Right lobe of liver (tissue), 6 donors: ENCODE results near the gene MTMR12. TPM values are rescaled to one million over a fixed set of nuclear protein-coding genes. Genes with fewer than 3 reads are reported as not detected.

Experiments used
- ATAC-seq, 4 donors: fragments of 200-7000 bp; cut with Tn5 transposase; one replicate each; pipeline ENCODE4 v1.9.1; 2020; ENCODE audit warnings: mild to moderate bottlenecking in 4 of 4, moderate library complexity in 4 of 4
- DNase-seq, 3 donors: peaks; one replicate each; pipeline ENCODE4 v3.0.0-alpha.2; 2020
- H3K27ac ChIP-seq, 3 donors: fragments of 200-600 bp; one replicate each; pipeline ENCODE4 v1.8.0; 2022
- H3K27me3 ChIP-seq, 2 donors: fragments of 200-600 bp; one replicate each; pipeline ENCODE4 v1.8.0; 2022
- H3K36me3 ChIP-seq, 4 donors: fragments of 200-600 bp; sonication (generic) in 1 of 4; one replicate each; pipeline versions ENCODE4 v1.5.1 to v1.8.0; 2017 to 2022; ENCODE audit warnings: control low read depth in 1 of 4
- H3K4me1 ChIP-seq, 4 donors: fragments of 200-600 bp; sonication (generic) in 1 of 4; one replicate each; pipeline versions ENCODE4 v1.5.1 to v1.8.0; 2017 to 2022; ENCODE audit warnings: control low read depth in 1 of 4
- H3K4me3 ChIP-seq, 3 donors: fragments of 200-600 bp; one replicate each; pipeline ENCODE4 v1.8.0; 2022
- H3K9me3 ChIP-seq, 4 donors: fragments of 200-600 bp; sonication (generic) in 1 of 4; one replicate each; pipeline versions ENCODE4 v1.5.1 to v1.8.0; 2017 to 2022; ENCODE audit warnings: control low read depth in 1 of 4
- POLR2A ChIP-seq: fragments of 450-650 bp; IDR thresholded peaks from one replicate; pipeline ENCODE4 v1.6.1; 2017; ENCODE audit warnings: antibody characterized with exemption, mild to moderate bottlenecking
- WGBS: methylation state at CpG from one replicate; pipeline ENCODE4 v1.1.6; 2018; ENCODE audit warnings: low coverage, low lambda C conversion rate; ENCODE audit not compliant: insufficient coverage; ENCODE audit errors: missing lambda C conversion rate; 5-methylcytosine and 5-hydroxymethylcytosine counted together
- intact Hi-C, 2 donors: fragments of 100-400 bp; cut with DNase I; formaldehyde crosslinking; loops; one replicate each; pipeline versions ENCODE4 v1.11.2 to v1.14.1; 2022
- total RNA-seq, 6 experiments: library from RNA; depleted of rRNA in 2 of 6; stranded (reverse); fragments of >200 nt in 2 of 6; fragmentation: NEBNext Ultra II Directional in 3 of 6; extraction: Animal tissue kit (Norgen Biotek cat#: 25700) in 3 of 6; gene quantifications; one replicate each; pipeline versions ENCODE4 v1.1.0 to v1.2.4, GENCODE V29; 2016 to 2023
- TF ChIP-seq, protein P1 (sequence below), 4 donors: fragments of 200-600 bp in 3 of 4; fragments of 450-650 bp in 1 of 4; IDR thresholded peaks; one replicate each; pipeline versions ENCODE4 v1.5.1 to v1.8.0; 2016 to 2022; ENCODE audit warnings: antibody characterized with exemption in 4 of 4, mild to moderate bottlenecking in 2 of 4
- donor health status: DM: no; HTN: yes; CAD: no.
- donor health status: DM: no; HTN: no; CAD: no.
- donor health status: DM: no; HTN: no; CAD: no.
- donor health status: DM: no; HTN: yes; CAD: no.
- donor health status: DM: no; HTN: yes; CAD: no.

MTMR12 gene
- total RNA-seq, 6 experiments from 2014 or later = 14.9 to 22.9 (median 16.3) TPM

DNA sequence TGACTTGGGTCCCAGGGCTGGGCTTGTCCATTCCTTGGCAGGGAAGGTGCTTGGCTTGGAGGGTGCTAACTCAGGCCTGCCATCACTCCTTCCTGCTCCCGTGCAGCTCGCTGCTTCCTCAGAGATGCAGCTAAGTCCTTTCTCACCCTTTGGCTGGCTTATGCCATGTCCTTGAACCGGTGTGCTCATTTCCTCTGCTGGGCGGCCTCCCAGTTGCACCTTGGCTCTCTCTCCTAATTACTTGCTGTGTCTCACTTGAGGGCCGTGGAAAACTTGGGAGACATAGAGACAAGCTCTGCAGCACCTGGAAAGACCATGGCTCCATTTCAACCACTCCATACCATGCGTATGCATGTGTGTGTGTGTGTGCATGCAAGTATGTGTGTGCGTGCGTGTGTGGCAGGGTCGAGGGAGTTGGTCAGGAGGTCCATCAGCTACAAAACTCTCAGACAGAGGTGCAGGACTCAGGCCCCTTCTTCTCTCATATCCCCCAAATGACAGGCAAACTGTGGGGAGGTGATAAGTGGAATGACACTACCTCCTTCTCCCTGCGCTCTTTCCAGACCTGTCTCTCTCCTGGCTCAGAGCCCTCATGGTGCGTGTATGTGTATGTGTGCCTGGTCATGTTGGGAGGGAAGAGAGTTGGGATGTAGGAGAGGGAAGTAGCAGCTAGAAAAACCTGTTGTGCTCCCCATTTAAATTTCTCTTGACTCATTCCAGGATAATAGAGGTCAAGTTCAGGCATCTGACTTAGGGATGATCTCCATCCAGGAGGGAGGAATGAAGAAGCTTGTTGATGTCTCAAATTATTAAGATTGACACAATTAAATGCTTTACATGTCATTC, 17.6 kb upstream of the MTMR12 start:
- H3K27ac ChIP-seq = peak overlapping the region in 1 of 3 donors; percentile 5
- H3K4me3 ChIP-seq = no peak overlapping the region
- H3K27me3 ChIP-seq = no peaks in the 10 kb centered on the region
- H3K36me3 ChIP-seq = no peaks in the 10 kb centered on the region
- H3K4me1 ChIP-seq = peaks cover 0 to 29% (median 13%) of the 10 kb centered on the region in 4 donors
- intact Hi-C loops = no loop called here
- TF ChIP-seq, protein P1, sequence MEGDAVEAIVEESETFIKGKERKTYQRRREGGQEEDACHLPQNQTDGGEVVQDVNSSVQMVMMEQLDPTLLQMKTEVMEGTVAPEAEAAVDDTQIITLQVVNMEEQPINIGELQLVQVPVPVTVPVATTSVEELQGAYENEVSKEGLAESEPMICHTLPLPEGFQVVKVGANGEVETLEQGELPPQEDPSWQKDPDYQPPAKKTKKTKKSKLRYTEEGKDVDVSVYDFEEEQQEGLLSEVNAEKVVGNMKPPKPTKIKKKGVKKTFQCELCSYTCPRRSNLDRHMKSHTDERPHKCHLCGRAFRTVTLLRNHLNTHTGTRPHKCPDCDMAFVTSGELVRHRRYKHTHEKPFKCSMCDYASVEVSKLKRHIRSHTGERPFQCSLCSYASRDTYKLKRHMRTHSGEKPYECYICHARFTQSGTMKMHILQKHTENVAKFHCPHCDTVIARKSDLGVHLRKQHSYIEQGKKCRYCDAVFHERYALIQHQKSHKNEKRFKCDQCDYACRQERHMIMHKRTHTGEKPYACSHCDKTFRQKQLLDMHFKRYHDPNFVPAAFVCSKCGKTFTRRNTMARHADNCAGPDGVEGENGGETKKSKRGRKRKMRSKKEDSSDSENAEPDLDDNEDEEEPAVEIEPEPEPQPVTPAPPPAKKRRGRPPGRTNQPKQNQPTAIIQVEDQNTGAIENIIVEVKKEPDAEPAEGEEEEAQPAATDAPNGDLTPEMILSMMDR (IDR thresholded peaks at IDR 0.05) = no peak
- TF ChIP-seq POLR2A = no peak
- no peaks in the 10 kb centered on the region for H3K9me3 ChIP-seq
- ATAC-seq (peak; percentile 36 to 63 (median 50)), DNase-seq (no peak)
- WGBS = 70% methylated on average over 8 of the region's 11 CpGs

DNA sequence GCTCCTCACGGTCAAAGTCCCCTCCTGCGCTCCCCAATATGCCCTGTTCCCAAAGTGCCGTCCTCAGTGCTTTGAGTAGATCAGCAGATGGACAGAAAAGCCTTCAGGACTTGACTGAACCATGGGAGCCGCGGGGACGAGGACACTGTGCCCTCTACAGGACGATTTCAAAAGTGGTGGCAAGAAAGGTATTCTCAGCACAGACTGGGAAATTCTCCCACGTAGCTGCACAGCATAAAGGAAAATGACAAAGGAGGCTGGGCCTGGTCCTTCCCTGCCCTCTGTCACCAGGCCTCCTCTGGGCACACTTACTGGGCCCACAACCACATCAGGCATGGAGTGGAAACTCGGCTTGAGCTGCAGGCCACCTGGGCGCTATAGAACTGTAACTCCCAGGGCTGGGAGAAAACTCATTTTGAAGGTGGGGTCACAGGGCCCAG, 16.7 kb upstream of the MTMR12 start:
- peak; percentile 57 to 71 (median 67) for DNase-seq
- no peak for TF ChIP-seq POLR2A
- TF ChIP-seq, protein P1 (IDR thresholded peaks at IDR 0.05) = peak; percentile 71 to 76 (median 72)
- no peaks in the 10 kb centered on the region for H3K9me3 ChIP-seq
- H3K36me3 ChIP-seq = no peaks in the 10 kb centered on the region
- peaks cover 0 to 29% (median 13%) of the 10 kb centered on the region in 4 donors for H3K4me1 ChIP-seq
- H3K4me3 ChIP-seq = no peak overlapping the region
- H3K27ac ChIP-seq = peak overlapping the region in 1 of 3 donors; percentile 5
- ATAC-seq = peak; percentile 93 to 96 (median 94)
- WGBS = 11% methylated on average over 8 of the region's 10 CpGs
- no peaks in the 10 kb centered on the region for H3K27me3 ChIP-seq
- intact Hi-C loops = loop anchor here (10.0 kb wide), 1 partner anchor 95 kb away; no protein-coding TSS in a partner anchor

DNA sequence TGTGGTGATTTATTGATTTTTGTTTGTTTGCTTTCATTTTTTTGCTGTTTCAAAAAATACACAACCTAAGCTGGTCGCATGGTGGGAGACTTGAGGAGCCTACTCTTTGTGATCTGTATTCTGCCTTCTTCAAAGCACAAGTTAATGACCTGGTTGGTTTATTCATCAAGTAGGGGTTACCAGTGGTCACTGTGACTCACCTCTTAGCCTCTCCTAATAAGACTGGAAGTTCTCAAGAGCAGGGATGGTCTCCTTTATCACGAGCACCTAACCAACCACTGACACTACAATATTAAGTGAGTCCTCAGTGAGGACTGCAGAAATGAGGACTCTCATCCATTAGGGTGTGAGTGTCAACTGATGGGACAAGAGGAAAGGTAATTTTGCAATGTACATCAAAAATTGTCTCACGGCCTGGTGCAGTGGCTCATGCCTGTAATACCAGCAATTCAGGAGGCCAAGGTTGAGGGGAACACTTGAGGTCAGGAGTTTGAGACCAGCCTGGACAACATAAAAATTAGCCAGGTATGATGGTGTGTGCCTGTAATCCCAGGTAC, 13.6 kb upstream of the MTMR12 start:
- H3K9me3 ChIP-seq = no peaks in the 10 kb centered on the region

GRCh38 chr5:32325616-32326015, 12.9 kb upstream of the MTMR12 start:
- TF ChIP-seq, protein P1 (IDR thresholded peaks at IDR 0.05) = no peak
- TF ChIP-seq POLR2A = no peak
- Histone ChIP-seq H3K4me1 (peaks cover 0 to 15% (median 8%) of the 10 kb centered on the region in 4 donors), H3K36me3 (no peaks in the 10 kb centered on the region), H3K27me3 (no peaks in the 10 kb centered on the region), H3K9me3 (no peaks in the 10 kb centered on the region), H3K27ac (no peak overlapping the region), H3K4me3 (no peak overlapping the region)
- DNase-seq (no peak), ATAC-seq (no peak)
- intact Hi-C loops = loop anchor here (10.0 kb wide), 1 partner anchor 91 kb away; no protein-coding TSS in a partner anchor
- 90% methylated on average over 4 of the region's 4 CpGs for WGBS

More for the DNA sequence above, 13.6 kb upstream of the MTMR12 start:
- WGBS = 75% methylated on average over 3 of the region's 3 CpGs
- intact Hi-C loops = loop anchor here (10.0 kb wide), 1 partner anchor 91 kb away; no protein-coding TSS in a partner anchor
- H3K4me1 ChIP-seq = peaks cover 0 to 22% (median 10%) of the 10 kb centered on the region in 4 donors
- no peaks in the 10 kb centered on the region for H3K27me3 ChIP-seq
- TF ChIP-seq POLR2A = no peak
- TF ChIP-seq, protein P1 (IDR thresholded peaks at IDR 0.05) = no peak
- no peak for DNase-seq
- ATAC-seq = no peak
- H3K27ac ChIP-seq = no peak overlapping the region
- H3K36me3 ChIP-seq = no peaks in the 10 kb centered on the region
- H3K4me3 ChIP-seq = no peak overlapping the region
